ENCODE data around the gene NRXN3. TPM values are rescaled to one million over a fixed set of nuclear protein-coding genes. Genes with fewer than 3 reads are reported as not detected.

NRXN3 gene
- total and polyA plus RNA-seq, 2 of the 13 experiments (the other 11 are each of a cell fraction or from before 2014, with no cell fraction given), result 0.03 TPM; not detected in 1

GRCh38 chr14:78512021-78512420, 341.8 kb downstream of the NRXN3 start:
- no peaks in the 10 kb centered on the region for H3K27me3 ChIP-seq (ENCODE audit: control insufficient read depth in 1 of 2, insufficient read depth in 2 of 2, low read length in 2 of 2)
- DNase-seq (ENCODE audit: low spot score) (no peak), ATAC-seq (no peak), FAIRE-seq (no peak)
- no peaks in the 10 kb centered on the region for H3K36me3 ChIP-seq (replicated peaks in 1 of 2; ENCODE audit: control insufficient read depth in 1 of 2, insufficient read depth in 2 of 2, low read length in 2 of 2)
- H3K79me2 ChIP-seq (ENCODE audit: insufficient read depth, low read length), result no peaks in the 10 kb centered on the region
- ChIA-PET CTCF (ENCODE audit: low intra/inter-chr PET ratio, low total read pairs) (no interaction called here), POLR2A (no interaction called here)
- in situ Hi-C loops (cut with HindIII; ENCODE audit: extremely low pct_ligation_motif_present, low pct_unique_long_range_greater_than_20kb), result no loop called here
- no peaks in the 10 kb centered on the region for H4K20me1 ChIP-seq (ENCODE audit: insufficient read depth, low read length)
- WGBS (ENCODE audit: low lambda C conversion rate), result 4% methylated on average over 2 of the region's 2 CpGs
- H2AFZ ChIP-seq (ENCODE audit: low read length), result no peak overlapping the region
- intact Hi-C loops (cut with micrococcal nuclease; ENCODE audit: unreplicated experiment), result no loop called here
- H3K4me2 ChIP-seq (ENCODE audit: low read depth, low read length), result no peak overlapping the region
- TF ChIP-seq MIER2 (CRISPR knock-in tag; IDR thresholded peaks at IDR 0.05) (no peak), MEIS1 (CRISPR knock-in tag; IDR thresholded peaks at IDR 0.05; ENCODE audit: borderline replicate concordance) (no peak), ZNF691 (CRISPR knock-in tag; IDR thresholded peaks at IDR 0.05; ENCODE audit: borderline replicate concordance, low read depth) (no peak), ZNF720 (CRISPR knock-in tag; IDR thresholded peaks at IDR 0.05) (no peak), SNAPC2 (CRISPR knock-in tag; IDR thresholded peaks at IDR 0.05) (no peak), ZNF235 (CRISPR knock-in tag; IDR thresholded peaks at IDR 0.05; ENCODE audit: borderline replicate concordance) (no peak), MBNL3 (CRISPR knock-in tag; conservative IDR thresholded peaks at IDR 0.05) (no peak), ZBTB14 (CRISPR knock-in tag; IDR thresholded peaks at IDR 0.05) (no peak), ZNF580 (CRISPR knock-in tag; IDR thresholded peaks at IDR 0.05; ENCODE audit: borderline replicate concordance, low read depth) (no peak), ZMYM4 (CRISPR knock-in tag; IDR thresholded peaks at IDR 0.05) (no peak), ZNF329 (CRISPR knock-in tag; IDR thresholded peaks at IDR 0.05; ENCODE audit: low read depth) (no peak), CBX5 (CRISPR knock-in tag; IDR thresholded peaks at IDR 0.05; ENCODE audit: borderline replicate concordance) (no peak), ERF (CRISPR knock-in tag; IDR thresholded peaks at IDR 0.05) (no peak), SPEN (CRISPR knock-in tag; IDR thresholded peaks at IDR 0.05; ENCODE audit: low read depth) (no peak), SNAPC4 (CRISPR knock-in tag; IDR thresholded peaks at IDR 0.05) (no peak), RFXAP (CRISPR knock-in tag; IDR thresholded peaks at IDR 0.05; ENCODE audit: borderline replicate concordance) (no peak)
- H3K4me1 ChIP-seq (ENCODE audit: insufficient read depth, low read length), result no peaks in the 10 kb centered on the region
- H3K9me3 ChIP-seq (ENCODE audit: low read length), result no peaks in the 10 kb centered on the region
- H3K4me3 ChIP-seq (replicated peaks in 1 of 3; ENCODE audit: insufficient read depth in 1 of 3, low read depth in 2 of 3, low read length in 3 of 3), result no peak overlapping the region
- no peak overlapping the region for H3K9ac ChIP-seq (ENCODE audit: insufficient read depth, low read depth, low read length)
- no TSS peak for BruUV-seq (replicated peaks)
- H3K27ac ChIP-seq (ENCODE audit: extremely low read length, insufficient read depth, low read length), result no peak overlapping the region

All from HepG2 (cell line).